Activated T-cell treated with anti-CD3 and anti-CD28 coated beads, Interleukin-2, amount 50 U/mL, for 48 hours (primary cell): Measurements from ENCODE around the gene FSTL4.

Experiments
- DNase-seq, 2 experiments: peaks; one replicate each; pipeline ENCODE4 v3.0.0-alpha.2; 2020

The FSTL4 gene

GRCh38 chr5:133309984-133310621 is 302.2 kb downstream of the FSTL4 start:
- no peak for DNase-seq

DNA sequence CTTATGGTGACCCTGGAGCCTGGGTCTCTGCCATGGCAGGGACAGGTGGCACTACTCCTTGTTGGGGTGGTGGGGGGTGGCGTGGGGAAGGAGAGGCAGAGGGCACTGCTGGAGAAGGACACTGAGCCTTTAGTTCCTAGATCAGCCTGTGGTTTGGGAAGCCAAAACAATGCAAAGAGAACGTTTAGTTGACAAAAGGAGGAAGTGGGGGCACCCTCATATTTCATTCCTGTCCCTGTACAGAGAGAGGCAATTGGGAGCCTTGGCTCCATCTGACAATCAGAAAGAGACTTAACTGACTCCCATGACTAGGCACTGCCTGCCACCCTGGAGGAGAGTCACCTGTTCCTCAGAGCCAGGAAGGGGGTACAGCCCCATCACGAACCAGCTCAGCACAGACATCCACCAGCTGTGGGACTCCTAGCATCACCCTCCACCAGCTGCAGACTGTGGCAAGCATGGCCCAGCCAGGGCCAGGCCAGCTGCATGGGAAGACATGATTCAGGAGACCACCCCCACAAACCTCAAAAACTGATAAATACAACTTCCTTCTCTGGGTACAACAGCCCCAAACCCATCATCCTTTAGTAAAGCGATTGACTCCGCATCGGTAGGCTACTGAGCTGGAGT is 303.1 kb downstream of the FSTL4 start:
- no peak for DNase-seq

DNA sequence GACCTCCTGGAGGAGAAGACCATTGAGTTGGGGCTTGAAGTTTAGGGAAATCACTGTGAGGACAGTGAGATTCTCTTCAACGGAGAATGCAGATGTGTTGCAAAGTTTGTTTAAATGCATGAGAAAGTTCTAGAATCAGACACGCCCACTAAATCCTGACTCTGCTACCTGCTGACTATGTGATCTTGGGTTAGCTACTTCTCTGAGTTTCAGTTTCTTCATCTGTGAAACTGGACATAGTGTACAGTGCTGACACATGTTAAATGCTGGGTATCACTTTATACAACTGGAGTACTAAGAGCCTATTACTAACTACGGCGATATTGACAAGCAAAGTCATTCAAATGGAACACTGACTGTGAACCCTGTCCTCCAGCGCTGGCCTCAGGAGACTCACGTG is 305.1 kb downstream of the FSTL4 start:
- no peak for DNase-seq

DNA sequence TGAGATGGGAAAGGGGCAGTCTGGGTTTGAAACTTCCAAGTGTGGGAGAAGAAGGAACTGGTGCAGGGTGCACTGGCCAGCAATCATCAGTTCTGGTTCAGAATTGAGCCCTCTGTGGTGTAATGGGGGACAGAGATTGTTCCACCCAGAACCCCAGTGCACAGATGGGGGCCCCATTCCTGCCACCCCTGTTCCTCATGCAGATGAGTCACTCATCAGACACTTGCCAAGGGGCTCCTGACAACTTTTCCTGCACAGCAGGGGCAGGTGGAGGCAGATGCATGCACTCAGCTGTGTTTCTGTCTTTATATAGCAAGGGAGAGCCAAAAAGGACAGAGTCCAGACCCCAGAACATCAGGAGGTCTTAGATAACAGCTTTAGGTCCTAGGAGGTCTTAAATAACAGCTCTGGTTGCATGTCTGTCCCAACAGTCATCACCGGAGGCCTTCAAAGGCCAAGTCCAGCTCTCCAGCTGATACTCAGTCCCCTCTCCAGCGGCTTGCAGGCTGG is 307.6 kb downstream of the FSTL4 start:
- DNase-seq, result no peak

DNA sequence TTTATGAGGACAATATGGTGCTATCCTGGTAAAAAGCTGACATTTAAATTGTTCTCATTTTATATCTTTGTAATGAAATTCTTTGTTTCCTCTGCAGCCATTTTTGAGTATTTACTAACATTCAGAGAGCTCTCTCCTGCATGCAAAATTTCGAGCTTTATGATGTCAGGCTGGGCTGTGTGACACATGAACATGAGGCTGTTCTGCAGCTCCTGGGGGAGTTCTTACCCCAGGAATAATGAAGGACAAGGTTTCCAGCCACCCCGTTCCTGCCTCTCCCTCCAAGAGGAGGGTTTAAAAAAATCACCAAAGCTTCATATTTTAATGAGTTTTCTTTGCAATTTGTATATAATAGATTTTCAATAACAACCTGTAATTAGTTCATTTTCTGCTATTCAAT is 308.2 kb downstream of the FSTL4 start:
- no peak for DNase-seq

DNA sequence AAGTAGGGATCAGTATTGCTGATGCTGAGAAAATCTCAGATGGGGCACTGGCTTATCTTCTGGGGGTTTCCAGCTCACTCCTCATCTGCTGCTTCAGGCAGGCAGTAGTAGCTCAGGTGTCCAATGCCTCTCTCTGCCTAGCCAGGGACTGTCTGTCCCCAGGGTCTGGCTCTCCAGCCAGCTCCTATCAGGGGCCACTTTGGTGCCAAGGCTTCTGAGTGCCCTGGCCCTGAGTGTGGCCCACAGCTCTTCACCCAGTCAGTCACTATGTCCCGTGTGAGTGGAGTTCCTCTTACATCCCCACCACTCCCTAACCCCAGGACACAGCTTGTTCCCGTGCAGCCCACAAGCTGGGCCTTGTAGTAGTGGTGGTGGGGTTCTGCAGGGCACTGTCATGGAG is 309.0 kb downstream of the FSTL4 start:
- no peak for DNase-seq

- DNase-seq, result no peak
Observed at GRCh38 chr5:133299728-133300127, 312.6 kb downstream of the FSTL4 start.

GRCh38 chr5:133299021-133299420 is 313.3 kb downstream of the FSTL4 start:
- no peak for DNase-seq

GRCh38 chr5:133298447-133298846 is 313.9 kb downstream of the FSTL4 start:
- peak; percentile 47 to 55 for DNase-seq

DNA sequence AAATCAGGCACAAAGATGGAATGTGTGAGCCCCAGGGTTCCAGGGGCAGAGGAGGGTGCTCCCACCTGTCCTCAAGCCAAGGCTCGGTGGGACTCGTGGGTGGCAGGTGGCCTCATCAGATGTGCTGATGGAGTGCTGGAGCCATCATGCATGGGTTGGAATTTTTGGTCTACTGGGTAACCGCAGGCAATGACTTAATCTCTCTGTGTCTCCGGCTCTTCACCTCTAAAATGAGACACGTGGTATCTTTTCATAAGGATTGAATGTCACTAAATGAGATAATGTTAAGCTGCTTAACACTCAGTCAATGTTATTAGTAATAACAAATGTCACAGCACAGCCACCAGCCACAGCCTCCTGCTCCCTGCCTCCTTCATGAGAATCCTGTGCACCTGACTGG is 315.0 kb downstream of the FSTL4 start:
- no peak for DNase-seq

DNA sequence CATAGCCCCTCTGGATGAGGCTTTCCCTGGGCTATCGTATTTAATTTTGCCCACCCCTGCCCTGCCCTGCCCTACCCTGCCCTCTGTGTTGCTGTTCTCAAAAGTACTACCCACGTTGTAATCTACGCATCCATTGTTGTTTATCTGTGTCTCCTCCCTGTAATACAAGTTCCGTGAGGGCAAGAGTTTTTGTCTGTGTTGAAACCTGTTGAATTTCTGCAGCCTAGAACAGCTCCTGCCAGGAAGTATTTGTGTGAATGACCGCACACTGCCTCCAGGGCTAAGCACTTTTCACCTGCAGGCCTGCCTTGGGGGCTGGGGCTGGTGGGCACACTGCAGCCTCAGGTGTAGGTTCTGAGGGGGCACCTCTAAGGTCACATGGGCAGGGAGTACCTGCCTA is 315.7 kb downstream of the FSTL4 start:
- DNase-seq, result no peak

DNA sequence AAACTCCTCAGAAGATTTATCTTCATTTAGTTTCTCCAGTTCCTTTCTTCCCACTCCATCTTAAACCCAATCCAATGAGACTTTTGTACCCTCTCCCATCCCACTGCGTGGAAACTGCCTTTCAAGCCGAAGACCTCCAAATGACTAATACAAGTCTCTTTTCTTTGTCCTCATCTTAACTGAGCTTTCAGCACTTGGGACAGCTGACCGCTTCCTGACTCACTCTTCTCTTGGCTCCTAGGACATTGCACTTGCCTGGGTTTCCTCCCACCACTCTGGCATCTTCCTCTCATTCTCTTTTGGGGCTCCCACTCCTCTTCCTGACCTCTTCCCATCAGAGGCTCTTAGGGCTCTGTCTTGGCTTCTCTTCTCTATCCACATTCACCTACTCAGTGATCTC is 316.8 kb downstream of the FSTL4 start:
- no peak for DNase-seq

DNA sequence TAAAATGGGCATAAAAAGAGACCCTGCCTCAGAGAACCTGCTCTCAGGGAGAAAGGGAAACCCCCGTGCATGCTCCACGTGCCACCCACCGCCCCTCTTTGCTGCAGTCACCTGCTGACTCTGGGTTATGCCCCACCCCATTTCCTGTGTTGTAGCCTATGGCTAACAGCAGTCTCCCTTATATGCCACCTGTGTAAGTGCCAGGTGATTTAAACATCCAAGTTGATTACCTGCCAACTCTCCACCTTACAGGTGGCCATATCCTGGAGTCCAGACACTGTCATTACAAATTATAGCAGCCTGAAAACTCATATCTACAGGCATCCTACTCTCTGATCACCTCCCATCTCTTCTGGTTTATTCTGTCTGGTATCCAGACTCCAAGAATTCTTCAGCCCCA is 318.0 kb downstream of the FSTL4 start:
- DNase-seq, result no peak

DNA sequence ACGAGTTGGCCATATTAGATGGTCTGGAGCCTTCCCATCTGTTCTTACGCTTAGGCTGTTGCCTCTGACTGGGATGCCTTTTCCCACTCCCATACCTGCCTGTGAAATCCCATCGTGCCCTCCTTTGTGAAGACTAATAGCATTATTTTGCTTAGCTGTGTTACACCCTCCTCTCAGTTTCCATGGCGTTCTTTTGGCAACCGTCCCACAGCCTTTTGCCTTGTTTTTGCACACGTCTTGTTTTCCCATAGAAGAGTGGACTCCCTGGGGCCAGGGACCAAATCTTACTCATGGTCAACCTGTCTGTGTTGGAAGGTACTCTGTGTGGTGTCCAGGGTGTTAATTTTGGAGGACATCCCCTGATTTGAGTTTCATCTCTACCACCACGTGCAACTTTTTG is 318.4 kb downstream of the FSTL4 start:
- no peak for DNase-seq

DNA sequence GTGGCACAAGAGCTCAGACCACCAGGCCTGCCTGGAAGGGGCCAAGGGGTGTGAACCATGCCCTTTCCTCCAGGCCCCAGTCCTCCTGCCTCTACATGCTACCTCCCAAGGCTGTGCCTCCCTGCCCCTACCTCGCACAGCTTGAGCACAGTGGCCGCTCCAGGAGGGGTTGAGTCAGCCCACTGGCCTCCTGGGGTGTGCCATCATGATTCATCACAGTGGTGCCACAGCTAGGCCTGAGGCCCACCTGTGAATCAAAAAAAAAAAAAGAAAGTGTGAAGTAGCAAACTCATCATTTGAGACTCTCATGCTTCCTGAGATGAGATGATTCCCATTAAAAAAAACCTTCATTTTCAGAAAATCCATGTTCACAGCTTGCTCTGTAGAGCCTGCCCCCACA is 320.0 kb downstream of the FSTL4 start:
- peak; percentile 26 to 35 for DNase-seq

GRCh38 chr5:133291524-133291923 is 320.8 kb downstream of the FSTL4 start:
- DNase-seq, result no peak

DNA sequence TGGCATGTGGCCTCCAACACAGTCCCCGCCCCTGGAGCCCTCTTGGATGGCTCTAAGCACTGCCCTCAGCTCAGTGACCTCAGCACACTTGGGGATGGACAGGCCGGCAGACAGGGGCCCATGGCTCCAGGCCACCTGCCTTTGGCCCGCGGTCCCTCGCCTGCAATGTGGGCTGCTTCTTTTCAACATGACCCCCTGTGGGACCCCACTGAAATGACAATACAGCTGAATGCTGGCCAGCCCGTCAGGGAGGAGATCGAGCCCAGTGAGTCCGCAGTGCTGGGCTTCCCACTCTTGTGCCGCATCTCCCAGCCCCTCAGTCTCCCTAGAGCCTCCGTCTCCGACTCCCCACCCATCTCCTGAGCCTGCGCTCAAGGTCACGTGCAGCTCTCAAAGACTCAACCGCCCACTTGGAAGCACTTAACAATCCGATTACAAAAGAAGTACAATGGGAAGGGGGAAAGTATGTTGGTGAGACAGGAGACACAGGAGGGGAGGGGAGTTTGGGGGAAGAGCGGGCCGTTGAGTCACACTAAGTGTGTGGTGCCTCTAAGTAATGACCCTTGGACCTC is 321.6 kb downstream of the FSTL4 start:
- DNase-seq, result no peak

DNA sequence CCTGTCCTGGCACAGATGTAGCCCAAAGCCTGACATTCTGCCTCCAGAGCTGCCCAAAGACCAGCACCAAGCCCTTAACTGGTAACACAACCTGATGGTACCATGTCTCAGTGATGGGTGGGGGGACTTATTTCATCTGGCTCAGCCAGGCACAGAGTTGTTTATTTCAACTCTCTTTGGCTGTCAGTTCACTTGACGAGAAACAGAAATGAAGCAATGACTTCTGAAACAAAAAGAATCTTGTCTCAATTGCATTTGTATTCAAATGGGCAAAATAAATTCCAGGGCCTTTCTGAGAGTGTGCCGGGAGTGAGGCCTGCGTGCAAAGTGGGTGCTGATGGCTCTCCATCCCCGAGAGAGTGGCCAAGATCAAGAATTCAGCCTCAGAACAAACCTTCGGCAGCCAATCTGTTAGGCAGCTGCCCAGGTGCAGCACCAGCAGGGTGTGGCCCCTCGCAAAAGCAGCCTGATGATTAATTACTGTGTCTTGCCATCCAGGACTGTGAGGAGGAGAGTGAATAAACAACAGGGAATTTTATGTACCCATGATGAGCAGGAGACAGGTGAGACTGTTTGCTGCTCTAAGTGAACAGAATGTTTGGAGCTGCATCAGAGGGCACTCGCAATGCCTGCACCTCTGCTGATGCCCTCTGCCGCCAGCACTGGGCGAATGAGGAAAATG is 322.5 kb downstream of the FSTL4 start:
- DNase-seq, result no peak

GRCh38 chr5:133287500-133287899 is 324.8 kb downstream of the FSTL4 start:
- DNase-seq, result peak; percentile 50 to 58

- DNase-seq, result no peak
Observed at GRCh38 chr5:133286483-133286882, 325.9 kb downstream of the FSTL4 start.

DNA sequence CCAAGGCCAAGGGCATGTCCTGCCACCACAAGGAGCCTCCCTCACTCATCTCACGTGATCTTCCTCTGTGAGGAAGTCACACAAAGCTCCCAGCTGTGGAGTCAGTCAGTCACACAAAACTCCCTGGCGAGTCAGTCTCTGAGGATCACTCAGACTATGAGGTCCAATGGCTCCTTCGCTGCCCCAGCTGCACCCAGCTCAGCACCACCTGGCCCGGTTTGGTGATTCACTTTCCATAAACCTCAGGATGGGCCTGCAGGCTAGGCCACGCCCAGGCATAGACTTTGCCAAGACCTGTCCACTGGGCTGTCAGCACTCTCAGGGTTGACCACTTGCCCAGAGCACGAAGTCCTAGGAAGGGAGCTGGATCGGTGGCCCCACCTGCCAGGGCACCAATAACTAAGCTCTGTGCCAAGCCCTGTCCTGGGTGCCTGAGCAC is 326.7 kb downstream of the FSTL4 start:
- peak in 1 of 2 experiments; percentile 20 for DNase-seq

GRCh38 chr5:133284306-133284705 is 328.0 kb downstream of the FSTL4 start:
- no peak for DNase-seq

GRCh38 chr5:133278317-133278716 is 334.0 kb downstream of the FSTL4 start:
- no peak for DNase-seq

GRCh38 chr5:133277744-133278143 is 334.6 kb downstream of the FSTL4 start:
- no peak for DNase-seq
